ENCODE results near the gene MPP2.
"Not testable (repeated sequence)": the region's sequence is repeated elsewhere in the genome, so short reads cannot be mapped to it uniquely, and the experiment has no call there.

MPP2 gene

DNA sequence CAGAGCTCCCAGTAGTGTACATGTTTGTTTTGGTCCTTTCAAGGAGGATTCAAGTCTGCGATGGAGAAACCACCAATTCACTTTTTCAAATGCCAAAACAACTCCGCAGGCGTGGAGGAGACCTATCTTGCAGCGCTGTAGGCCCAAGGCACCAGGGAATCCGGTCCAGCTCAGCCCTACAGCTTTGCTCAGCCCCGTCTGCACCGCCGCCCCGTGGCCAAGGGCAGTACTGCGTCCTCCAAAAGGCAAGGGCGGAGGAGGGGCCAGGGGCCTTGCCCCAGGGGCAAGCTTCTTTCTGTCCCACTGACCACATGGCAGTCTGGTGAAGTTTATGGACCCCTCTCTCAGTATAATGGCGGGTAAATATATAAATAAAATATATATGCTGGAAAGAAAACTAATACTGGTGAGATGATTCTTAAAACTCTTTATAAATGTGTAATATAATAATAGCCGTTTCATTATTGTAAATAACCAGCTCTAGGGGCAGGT, 61.1 kb downstream of the MPP2 start:
- DNase-seq (ENCODE audit: low read depth) = peak; percentile 7

DNA sequence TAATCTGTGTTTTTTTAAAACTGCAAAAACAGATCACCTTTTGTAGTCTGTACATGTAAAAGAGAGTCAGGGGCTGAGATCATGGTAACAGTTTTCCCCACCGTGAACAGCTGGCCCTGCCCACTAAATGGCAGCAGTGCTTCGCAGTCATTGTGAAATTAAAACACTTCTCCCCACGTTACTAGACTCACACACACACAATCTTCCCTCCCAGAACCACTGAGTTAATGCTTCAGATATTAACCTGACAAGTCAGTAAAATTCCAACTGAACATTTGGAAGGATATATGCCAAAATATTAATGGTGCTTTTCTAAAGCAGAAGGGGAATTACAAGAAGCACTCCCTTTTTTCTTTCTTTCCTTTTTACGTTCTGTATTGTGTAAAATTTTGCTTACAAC, 61.6 kb downstream of the MPP2 start:
- no peak for DNase-seq (ENCODE audit: low read depth)

GRCh38 chr17:43844241-43844640, 63.1 kb downstream of the MPP2 start:
- DNase-seq (ENCODE audit: low read depth) = no peak

- DNase-seq (ENCODE audit: low read depth) = no peak
Measured at GRCh38 chr17:43842975-43843325, 64.4 kb downstream of the MPP2 start.

DNA sequence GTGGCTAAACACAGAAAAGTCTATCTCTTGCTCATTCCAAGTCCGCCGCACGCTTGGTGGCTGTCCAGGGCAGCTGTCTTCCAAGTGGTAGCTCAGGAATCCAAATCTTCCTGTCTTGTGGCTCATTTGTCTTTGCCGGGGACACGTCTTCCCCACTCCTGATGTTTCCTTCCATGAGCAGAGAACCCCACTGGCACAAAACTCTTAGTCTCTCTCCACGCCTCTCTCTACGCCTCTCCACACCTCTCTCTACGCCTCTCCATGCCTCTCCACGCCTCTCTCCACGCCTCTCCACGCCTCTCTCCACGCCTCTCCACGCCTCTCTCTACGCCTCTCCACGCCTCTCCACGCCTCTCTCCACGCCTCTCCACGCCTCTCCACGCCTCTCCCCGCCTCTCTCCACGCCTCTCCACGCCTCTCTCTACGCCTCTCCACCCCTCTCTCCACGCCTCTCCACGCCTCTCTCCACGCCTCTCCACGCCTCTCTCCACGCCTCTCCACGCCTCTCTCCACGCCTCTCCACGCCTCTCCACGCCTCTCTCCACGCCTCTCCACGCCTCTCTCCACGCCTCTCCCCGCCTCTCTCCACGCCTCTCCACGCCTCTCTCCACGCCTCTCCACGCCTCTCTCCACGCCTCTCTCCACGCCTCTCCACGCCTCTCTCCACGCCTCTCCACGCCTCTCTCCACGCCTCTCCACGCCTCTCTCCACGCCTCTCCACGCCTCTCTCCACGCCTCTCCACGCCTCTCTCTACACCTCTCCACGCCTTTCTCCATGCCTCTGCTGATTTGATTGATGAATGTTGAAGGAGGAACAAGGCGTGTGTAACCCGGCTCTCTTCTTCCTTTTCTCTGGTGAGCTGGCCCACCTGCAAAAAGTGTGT, 65.0 kb downstream of the MPP2 start:
- DNase-seq (ENCODE audit: low read depth) = not testable (repeated sequence)

GRCh38 chr17:43841282-43841681, 66.1 kb downstream of the MPP2 start:
- no peak for DNase-seq (ENCODE audit: low read depth)

GRCh38 chr17:43840814-43841213, 66.5 kb downstream of the MPP2 start:
- DNase-seq (ENCODE audit: low read depth) = no peak

DNA sequence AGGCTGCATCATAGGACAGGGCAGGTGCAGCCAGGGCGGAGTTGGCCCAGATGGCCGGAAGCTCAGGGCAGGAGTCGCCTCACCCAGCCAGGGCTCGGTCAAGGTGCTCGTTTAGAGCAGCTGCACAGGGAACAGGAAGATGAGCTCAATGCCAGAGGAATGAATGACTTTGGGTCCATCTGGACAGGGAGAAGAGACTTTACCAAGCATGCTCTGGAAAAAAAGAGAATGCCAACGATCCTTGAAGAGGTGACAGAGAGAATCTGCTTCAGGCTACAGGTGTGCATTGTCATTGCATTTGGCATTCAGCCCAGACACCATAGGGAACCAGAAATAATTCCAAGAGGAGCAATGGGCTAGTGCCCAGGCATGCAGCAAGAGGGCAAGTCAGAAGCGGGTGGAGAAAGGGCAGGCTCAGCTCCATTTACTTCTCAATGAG, 67.6 kb downstream of the MPP2 start:
- DNase-seq (ENCODE audit: low read depth) = no peak

DNA sequence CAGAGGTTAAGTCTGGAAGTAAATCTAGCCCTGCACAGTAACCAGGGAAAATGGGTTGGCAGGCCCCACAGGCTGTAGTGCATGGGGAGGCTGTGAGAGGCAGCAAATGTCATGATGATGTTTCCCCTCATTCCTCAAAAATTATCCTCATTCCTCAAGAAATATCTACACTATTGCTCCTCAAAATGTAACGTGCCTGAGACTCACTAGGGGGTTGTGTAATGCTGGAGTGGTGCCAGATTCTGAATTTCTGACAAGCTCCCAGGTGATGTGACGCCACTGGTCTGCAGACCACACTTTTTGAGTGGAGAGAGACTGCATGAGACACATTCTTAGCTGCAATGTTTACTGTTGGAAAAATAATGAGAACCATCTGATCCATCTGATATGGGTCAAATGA, 73.2 kb downstream of the MPP2 start:
- DNase-seq (ENCODE audit: low read depth) = no peak

DNA sequence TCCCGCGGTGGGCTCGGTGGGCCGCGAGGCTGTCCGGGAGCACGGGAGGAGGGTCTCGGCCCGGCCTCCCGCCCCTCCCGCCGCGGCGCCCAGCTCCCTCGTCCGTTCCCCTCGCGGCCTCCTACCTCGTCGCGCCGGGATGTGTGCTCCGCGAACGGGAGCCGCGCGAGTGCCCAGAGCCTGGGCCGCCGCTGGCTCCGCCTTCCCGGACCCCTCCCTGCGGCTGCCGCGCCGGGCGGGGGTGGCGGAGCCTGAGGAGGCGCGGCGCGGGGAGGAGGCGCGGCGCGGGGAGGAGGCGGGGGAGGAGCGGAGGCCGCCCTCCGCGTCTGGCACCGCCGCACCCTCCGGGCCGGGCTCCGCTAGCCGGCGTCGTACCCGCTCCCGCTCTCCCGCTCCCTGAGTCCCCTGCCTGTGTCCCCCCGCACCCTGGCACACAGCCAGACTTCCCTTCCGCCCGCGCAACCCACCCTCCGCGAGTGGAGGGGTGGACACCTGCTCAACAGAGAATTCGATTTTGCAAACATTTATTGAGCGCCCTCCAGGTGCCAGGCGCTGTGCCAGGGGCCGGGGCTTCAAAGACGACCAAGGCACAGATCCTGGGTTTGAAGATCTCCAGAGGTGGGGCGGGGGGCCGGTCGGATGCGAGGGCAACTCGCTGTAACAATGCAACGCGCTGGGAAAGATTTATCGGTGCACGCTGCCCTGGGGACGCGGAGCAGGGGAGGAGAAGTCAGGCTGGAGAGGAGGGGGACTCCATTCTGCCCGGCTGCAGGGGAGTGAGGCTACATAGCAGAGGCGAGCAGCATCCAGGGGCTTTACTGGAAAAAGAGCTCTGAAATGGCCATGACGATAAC, 74.1 kb downstream of the MPP2 start, which contains the start of gene MPP3:
Gene MPP3 (minus strand): TSS at position 171 of the 854 bp plus-strand sequence. CDS start 1,240 bp downstream, outside the sequence.
- DNase-seq (ENCODE audit: low read depth) = no peak

DNA sequence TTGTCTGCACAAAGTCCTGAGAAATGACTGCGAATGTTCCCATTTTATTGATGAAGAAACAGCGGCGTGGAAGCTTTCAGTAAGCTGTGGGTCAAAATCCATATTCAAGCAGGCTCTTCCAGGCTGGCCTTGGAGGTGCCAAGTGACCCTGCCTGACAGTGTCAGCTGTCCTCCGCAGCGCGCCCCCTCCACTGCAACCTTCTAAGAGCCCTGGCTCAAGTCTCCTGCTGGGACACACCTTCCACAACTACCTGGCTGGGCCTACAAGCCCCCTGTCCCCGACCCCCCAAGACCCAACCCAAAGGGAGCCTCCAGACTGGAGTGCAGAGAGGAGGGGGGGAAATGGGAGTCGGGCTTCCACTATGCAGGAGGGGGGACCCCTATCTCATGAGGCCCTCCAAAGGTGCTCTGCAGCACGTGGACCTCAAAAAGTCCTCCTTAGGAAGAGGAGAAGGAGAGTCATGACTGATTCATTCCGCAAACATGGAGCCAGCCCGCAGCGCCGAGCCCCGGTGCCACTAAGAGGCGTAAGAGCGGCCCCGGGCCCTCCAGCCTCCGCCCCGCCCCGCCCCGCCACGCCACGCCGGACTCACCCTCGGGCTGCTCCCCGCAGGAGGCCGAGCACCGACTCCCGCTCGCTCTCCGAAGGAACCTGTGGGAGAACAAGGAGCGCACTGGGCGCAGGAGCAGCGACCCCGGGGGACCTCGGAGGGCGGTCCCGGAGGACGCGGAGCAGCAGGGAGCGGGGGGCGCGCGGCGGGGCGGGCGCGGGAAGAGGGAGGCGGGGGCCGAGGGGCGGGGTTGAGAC, 75.0 kb downstream of the MPP2 start:
- DNase-seq (ENCODE audit: low read depth) = peak; percentile 9

GRCh38 chr17:43831633-43832032, 75.7 kb downstream of the MPP2 start:
- no peak for DNase-seq (ENCODE audit: low read depth)

- DNase-seq (ENCODE audit: low read depth) = no peak
Measured at GRCh38 chr17:43830510-43831140, 76.7 kb downstream of the MPP2 start.

DNA sequence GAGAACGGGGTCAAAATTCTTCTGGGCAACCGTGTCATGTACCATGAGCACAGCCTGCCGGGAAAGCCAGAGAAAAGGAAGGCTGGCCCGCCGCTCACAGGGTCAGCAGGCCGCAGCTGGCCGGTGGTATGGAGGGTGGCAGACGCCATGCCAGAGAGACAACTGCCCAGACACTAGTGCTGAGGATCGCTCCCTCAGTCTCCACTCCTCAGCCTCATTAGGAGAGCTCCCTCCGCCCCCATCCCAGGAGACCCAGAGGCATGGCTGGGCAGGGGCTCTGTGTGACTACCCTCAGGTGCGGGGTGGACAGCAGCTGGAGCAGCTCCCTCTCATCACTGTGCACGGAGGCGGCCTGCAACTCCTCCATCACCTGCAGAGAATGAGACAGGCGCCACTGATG, 77.6 kb downstream of the MPP2 start:
- no peak for DNase-seq (ENCODE audit: low read depth)

- DNase-seq (ENCODE audit: low read depth) = no peak
Measured at GRCh38 chr17:43827596-43827995, 79.7 kb downstream of the MPP2 start.

- DNase-seq (ENCODE audit: low read depth) = no peak
Measured at GRCh38 chr17:43826206-43826605, 81.1 kb downstream of the MPP2 start.

GRCh38 chr17:43825567-43825966, 81.8 kb downstream of the MPP2 start:
- DNase-seq (ENCODE audit: low read depth) = no peak

Measured in HS-27A (cell line).